ENCODE measurements around the gene VEZT.
"Not testable (repeated sequence)": the region's sequence is repeated elsewhere in the genome, so short reads cannot be mapped to it uniquely, and the experiment has no call there.

VEZT gene

DNA sequence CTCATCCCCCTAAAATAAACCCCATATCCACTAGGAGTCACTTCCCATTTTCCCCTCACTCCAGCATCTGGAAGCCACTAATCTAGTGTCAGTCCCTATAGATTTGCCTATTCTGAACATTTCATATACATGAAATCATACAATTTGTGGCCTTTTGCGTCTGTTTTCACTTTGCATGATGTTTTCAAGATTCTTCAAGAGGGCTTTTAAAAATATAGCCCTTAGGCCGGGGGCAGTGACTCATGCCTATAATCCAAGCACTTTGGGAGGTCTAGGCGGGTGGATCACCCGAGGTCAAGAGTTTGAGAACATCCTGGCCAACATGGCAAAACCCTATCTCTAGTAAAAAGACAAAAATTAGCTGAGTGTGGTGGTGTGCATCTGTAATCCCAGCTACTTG is 104.7 kb downstream of the VEZT start:
- DNase-seq, result no peak

DNA sequence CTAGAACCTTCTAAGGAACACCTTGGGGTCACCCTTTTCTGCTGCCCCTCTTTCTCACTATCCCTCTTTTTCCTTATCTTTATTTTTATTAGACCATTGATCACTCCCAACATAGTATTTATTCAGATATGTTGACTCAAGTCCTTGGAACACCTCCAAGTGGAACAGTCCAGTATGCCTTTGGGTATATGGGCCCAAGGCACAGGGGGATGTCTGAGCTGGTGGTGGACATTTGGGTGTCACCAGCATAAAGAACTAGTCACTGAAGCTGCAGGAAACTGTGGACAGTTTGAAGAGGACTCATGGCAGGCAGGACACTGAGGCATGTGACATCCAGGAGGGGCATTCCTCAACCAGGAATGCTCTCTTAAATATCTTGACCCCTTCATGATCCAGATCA is 105.6 kb downstream of the VEZT start:
- no peak for DNase-seq

DNA sequence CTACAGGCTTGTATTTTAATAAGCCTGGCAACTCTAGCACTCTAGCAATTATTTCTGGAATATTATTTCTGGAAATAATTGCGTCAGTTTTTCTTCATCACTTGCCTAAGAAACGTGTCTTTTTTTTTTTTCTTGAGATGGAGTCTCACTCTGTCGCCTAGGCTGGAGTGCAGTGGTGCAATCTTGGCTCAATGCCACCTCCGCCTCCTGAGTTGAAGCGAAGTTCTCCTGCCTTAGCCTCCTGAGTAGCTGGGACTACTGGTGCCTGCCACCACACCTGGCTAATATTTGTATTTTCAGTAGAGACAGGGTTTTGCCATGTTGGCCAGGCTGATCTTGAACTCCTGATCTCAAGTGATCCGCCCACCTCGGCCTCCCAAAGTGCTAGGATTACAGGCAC is 106.6 kb downstream of the VEZT start:
- DNase-seq, result not testable (repeated sequence)

DNA sequence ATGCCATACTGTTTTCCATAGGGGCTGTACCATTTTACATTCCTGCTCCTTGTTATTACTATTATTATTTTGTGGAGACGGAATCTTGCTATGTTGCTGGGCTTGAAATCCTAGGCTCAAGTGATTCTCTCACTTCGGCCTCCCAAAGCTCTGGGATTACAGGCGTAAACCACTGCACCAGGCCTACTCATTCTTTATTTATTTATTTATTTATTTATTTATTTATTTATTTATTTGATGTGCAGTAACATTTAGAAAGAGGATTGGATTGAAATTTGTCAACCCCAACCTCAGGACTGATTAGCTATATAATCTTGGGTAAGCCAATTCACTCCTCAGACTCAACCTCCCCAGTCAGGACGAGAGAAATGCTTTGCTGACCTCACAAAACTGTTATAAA is 107.9 kb downstream of the VEZT start:
- no peak for DNase-seq

DNA sequence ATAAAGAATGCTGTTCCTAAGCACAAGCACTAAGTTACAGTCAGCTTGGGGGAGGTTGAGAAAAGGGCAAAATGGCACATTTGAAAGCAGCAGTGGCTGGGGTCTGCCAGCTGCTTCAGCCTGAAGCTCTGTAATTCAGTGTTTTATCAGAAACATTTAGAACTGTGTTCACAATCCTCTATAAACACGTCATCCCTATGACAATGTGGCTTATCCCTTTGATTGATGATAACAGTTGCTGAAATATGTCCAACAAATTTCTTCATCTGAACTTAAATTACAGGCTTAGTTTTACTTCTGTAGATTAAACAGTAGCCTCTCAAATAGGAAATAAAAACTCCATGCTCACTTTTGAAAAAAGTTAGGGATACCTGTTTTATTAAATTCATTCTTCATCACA is 108.8 kb downstream of the VEZT start:
- DNase-seq, result no peak

DNA sequence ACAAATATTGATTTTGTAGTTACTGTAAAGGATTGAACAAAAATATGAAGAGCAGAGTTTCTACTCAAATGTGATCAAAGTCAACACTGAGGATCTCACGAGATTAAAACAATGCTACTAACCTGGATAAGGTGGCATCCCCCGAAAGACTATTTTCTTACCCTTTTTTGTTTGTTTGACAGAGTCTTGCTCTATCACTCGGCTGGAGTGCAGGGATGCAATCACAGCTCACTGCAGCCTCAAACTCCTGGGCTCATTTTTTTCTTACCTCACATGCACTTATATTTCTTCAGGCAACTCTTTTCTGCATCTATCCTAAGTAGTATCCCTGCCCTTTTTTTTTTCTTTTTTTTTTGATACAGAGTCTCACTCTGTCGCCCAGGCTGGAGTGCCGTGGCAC is 109.2 kb downstream of the VEZT start:
- DNase-seq, result no peak

DNA sequence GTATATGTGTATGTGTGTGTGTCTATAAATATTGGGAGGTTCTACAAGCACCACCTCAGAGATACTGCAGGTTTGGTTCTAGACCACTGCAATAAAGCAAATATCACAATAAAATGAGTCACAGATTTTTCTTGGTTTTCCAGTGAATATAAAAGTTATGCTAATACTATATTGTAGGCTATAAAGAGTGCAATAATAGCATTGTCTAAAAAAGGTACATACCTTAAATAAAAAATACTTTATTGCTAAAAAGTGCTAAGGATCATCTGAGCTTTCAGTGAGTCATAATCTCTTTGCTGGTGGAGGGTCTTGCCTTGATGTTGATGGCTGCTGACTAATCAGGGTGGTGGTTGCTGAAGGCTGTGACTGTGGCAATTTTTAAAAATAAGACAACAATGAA is 111.1 kb downstream of the VEZT start:
- DNase-seq, result no peak

DNA sequence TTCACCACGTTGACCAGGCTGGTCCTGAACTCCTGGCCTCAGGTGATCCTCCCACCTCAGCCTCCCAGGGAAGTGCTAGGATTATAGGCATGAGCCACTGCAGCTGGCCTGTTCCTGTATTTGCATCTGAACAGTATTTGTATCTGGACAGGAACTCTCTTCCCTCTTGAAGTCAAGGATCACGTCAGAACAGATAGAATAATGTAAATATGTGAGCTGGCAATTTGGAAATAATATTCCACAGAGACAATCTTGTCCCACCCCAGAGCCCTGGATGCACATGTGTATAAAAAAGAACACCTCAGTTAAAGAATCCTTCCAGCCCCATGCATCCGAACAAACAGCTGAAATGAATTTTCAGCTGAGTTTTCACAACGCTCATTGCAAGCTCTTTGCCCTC is 118.3 kb downstream of the VEZT start:
- DNase-seq, result no peak

DNA sequence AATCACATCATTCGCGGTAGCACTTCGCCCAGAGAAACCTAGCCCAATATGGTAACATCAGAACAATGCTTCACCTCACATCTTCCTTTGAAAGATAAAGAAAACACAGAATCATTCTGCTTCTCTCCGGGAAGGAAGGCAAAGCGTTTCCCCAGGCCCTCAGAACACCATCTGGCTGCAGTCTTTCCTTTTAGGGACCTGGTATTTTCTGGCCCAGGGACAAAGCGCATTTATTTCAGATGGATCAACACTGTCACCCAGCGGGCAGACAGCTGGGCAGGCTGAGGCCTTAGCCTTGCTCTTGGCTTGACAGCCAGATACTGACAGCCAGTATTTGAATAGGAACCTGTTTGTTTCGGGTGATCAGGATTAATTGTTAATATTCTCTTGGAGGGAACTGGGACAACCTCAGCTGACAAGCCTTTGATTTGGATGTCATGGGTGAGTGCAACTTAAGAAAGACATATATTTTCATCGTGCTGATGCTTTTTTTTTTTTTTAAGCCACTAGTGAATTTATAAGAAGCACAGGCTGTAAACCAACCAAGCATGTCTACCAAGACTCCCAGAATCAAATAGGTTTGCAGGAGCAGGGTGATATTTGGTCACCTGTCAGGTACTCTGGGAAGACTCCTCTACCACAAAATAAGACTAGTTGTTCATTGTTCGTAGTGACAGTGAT is 118.9 kb downstream of the VEZT start:
- DNase-seq, result no peak

DNA sequence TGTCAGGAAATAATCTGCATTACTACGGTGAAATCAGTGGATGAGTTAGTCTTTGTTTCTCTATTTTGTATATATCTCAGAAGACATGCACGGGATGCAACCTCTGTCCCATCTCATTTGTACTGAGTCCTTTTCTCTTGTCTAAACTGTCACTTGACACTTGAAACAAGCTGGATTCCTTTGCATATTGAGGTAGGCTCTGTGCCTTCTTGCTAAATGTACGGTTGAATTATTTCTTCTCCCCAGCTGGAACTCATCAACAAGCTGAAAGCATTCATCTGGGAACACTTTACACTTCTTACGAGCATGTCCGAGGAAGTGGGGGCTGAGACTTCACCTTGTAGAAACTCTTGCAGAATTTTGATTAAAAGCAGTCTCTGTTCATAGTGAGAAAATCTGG is 119.5 kb downstream of the VEZT start:
- DNase-seq, result no peak

DNA sequence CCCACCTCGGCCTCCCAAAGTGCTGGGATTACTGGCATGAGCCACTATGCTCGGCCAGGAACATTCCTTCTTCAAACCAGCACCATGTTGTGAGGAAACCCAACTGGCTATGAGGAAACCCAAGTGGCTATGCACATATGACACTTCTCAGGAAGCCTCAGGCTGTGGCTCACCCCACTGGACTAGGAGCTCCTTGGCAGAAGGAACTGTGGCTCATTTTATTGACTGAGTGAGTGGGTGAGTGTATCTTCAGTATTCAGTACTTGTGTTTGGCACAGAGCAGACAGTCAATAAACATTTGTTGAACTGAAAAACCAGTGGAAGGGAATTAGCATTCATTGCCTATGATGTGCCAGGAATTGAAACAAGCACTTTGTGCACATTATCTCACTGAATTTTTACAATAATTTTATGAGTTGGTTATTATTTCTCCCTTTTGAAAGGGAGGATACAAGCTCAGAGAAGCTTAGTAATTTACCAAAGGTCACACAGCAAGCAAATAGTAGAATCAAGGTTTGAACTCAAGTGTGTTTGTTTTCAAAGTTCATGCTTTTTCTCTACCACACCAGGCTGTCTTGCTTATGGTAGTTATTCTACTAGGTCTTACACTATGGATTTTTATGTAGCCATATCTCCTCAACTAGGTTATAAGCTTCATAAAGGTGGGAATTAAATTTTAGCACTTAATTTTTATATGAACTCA is 121.6 kb downstream of the VEZT start:
- no peak for DNase-seq

DNA sequence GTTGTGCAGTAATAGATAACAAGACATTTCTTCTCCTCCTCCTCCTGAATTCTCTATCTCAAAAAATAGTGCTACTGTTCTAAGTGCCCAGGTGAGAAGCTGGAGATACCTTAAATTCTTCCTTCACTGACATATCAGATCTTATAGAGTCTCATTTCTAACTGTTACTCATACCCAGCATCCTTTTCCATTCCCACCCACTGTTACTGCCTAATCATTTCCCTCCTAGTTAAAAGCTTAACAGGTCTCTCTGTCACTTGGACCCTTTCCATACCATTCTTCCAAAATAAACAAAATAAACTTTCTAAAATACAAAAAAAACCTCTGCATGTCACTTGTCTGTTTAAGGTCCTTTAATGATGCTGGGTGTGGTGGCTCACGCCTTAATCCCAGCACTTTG is 124.4 kb downstream of the VEZT start:
- DNase-seq, result no peak

DNA sequence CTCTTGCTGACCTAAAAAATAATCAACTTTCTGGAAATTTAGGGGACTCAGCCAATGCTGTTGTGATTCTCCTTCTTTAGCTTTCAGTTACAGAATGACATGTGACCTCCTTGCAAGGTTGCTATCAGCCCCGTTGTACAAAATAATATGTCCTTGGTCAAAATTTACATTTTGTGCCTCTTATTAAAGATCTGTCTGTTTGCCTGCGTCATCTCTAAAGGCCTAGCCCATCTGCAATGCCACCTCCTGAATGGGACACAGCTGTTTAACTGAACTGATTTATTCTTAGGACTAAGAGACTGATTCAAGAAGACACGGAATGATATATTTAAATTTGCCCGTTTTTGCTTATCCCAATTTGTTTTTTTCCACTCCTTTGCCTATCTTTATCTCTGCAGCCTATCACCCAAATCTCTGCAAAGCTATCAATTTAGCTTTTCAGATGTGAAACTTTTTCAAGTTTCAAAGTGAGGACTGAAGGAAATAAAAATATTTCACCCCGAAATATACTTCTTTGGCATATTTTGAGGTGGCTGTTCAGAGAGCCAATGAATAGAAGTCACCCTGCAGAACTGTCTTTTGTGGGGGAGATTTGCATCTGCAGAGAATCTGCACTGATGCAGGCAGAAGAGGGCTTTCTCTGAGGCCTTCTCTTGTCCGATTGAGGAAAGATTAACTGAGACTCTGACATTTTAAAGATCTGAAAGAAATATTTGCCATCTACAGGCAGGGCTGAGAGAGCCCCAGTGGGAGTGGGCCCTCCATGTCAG is 126.0 kb downstream of the VEZT start:
- DNase-seq, result no peak

DNA sequence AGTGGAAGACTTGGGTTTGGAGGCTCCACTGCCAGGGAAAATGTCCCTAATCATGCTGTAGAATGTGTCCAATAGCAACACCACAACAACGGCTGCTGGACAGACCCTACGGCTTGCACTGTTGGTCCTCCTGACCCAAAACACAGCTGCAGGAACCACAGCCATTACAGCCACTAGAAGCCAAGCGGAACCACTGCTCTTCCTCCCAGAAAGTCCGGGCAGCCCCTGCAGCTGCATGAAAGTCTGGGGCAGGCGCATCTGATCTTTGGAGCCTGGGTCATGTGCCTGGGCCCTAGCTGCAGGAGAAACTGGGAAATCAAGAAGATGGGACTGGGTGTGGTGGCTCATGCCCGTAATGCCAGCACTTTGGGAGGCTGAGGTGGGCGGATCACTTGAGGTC is 131.7 kb downstream of the VEZT start:
- no peak for DNase-seq

DNA sequence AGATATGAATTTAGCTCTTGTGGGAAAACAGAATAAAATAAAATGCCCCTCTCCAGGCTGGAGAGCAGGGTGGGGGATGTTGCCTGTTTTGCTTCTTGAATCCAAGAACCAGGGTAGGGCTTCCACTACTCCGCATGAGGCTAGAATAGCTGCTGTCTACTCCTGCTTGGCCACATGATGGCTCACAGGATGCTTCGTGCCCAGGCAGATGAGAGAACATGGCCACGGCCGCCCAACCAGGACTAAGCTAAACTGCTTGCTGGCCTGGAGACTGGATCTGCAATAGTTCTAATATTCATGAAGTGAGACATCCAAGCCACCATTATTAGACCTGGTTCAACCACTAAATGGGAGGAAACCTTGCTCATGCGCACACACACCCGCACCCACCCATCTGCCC is 134.1 kb downstream of the VEZT start:
- DNase-seq, result no peak

Measured in CD4-positive, alpha-beta T cell treated with Interleukin-4 for 1 hour (primary cell).